Caco-2 (cell line): Measurements from ENCODE around the gene KRTAP2-4. TPM values are rescaled to one million over a fixed set of nuclear protein-coding genes. Genes with fewer than 3 reads are reported as not detected.
A peak's percentile ranks its signal among the peaks of the same experiment; 100 is the strongest.
"Not testable (repeated sequence)": the region's sequence is repeated elsewhere in the genome, so short reads cannot be mapped to it uniquely, and the experiment has no call there.

Experiments used
- BruUV-seq: library from RNA; stranded (reverse); fragments of 400-500 nt; replicated peaks from 2 replicates; lab custom pipeline; 2021; lab: Mats Ljungman, UMichigan
- CTCF ChIA-PET: fragments of 300-600 bp; sonication (Branson Sonifier 250); formaldehyde crosslinking; loops from one replicate; lab custom pipeline; 2022; ENCODE audit warnings: antibody characterized with exemption; lab: Charles Lee
- POLR2A ChIA-PET: fragments of 300-600 bp; sonication (Branson Sonifier 250); formaldehyde crosslinking; loops from one replicate; lab custom pipeline; 2022; ENCODE audit warnings: antibody characterized with exemption; lab: Charles Lee
- DNase-seq, 2 experiments: peaks; one replicate each; pipeline versions ENCODE4 v3.0.0 to v3.0.0-alpha.2; 2020 to 2022
- H3K27me3 ChIP-seq: replicated peaks from 2 replicates; pipeline ENCODE4 v1.6.0; 2011; ENCODE audit warnings: low read length; ENCODE audit not compliant: control insufficient read depth, insufficient read depth
- H3K36me3 ChIP-seq: 2 replicates; pipeline ENCODE4 v1.5.1; 2011; ENCODE audit warnings: low read length; ENCODE audit not compliant: control insufficient read depth, insufficient read depth
- H3K4me1 ChIP-seq: fragments of 250-450 bp; sonication (Bioruptor Pico); 2 replicates; pipeline ENCODE4 v1.5.1; 2020; ENCODE audit warnings: mild to moderate bottlenecking
- H3K4me3 ChIP-seq: 2 replicates; pipeline ENCODE4 v1.5.1; 2011; ENCODE audit warnings: low read depth, mild to moderate bottlenecking, control low read depth, low read length
- H3K9me3 ChIP-seq: fragments of 250-450 bp; sonication (Bioruptor Pico); 2 replicates; pipeline ENCODE4 v1.5.1; 2020; ENCODE audit warnings: mild to moderate bottlenecking, moderate library complexity
- H3K27ac Mint-ChIP-seq: one replicate; pipeline ENCODE4 v1.8.0; 2022; ENCODE audit warnings: mixed read lengths; ENCODE audit not compliant: unreplicated experiment
- H3K27me3 Mint-ChIP-seq: one replicate; pipeline ENCODE4 v1.8.0; 2022; ENCODE audit warnings: mixed read lengths; ENCODE audit not compliant: insufficient read depth, unreplicated experiment
- H3K36me3 Mint-ChIP-seq: one replicate; pipeline ENCODE4 v1.8.0; 2022; ENCODE audit warnings: mild to moderate bottlenecking, mixed read lengths; ENCODE audit not compliant: insufficient read depth, unreplicated experiment
- H3K4me1 Mint-ChIP-seq: one replicate; pipeline ENCODE4 v1.8.0; 2022; ENCODE audit warnings: low read depth, mixed read lengths; ENCODE audit not compliant: unreplicated experiment
- H3K4me3 Mint-ChIP-seq: one replicate; pipeline ENCODE4 v1.8.0; 2022; ENCODE audit warnings: mild to moderate bottlenecking, moderate library complexity, mixed read lengths; ENCODE audit not compliant: unreplicated experiment
- H3K9me3 Mint-ChIP-seq: one replicate; pipeline ENCODE4 v1.8.0; 2022; ENCODE audit warnings: mixed read lengths; ENCODE audit not compliant: unreplicated experiment
- intact Hi-C: fragments of 100-400 bp; cut with micrococcal nuclease; formaldehyde crosslinking; loops from one replicate; pipeline ENCODE4 v1.10.0; 2022; ENCODE audit not compliant: unreplicated experiment
- total RNA-seq: library from RNA; stranded (reverse); gene quantifications from 2 replicates; pipeline ENCODE4 v1.2.3, GENCODE V29; 2022
- TF ChIP-seq, protein P1 (sequence below), 2 experiments: fragments of 200-600 bp in 1 of 2; IDR thresholded peaks; 1 replicate in 1 of 2; 2 replicates in 1 of 2; pipeline versions ENCODE4 v1.5.1 to v1.8.0; 2011 to 2022; ENCODE audit warnings: antibody characterized with exemption in 1 of 2, control low read depth in 1 of 2, inconsistent platforms in 1 of 2, low read depth in 1 of 2, low read length in 1 of 2, mild to moderate bottlenecking in 1 of 2, moderate library complexity in 1 of 2; ENCODE audit not compliant: insufficient read depth in 1 of 2, severe bottlenecking in 1 of 2, unreplicated experiment in 1 of 2

The KRTAP2-4 gene
- total RNA-seq, 1 experiment from 2014 or later, result not detected

DNA sequence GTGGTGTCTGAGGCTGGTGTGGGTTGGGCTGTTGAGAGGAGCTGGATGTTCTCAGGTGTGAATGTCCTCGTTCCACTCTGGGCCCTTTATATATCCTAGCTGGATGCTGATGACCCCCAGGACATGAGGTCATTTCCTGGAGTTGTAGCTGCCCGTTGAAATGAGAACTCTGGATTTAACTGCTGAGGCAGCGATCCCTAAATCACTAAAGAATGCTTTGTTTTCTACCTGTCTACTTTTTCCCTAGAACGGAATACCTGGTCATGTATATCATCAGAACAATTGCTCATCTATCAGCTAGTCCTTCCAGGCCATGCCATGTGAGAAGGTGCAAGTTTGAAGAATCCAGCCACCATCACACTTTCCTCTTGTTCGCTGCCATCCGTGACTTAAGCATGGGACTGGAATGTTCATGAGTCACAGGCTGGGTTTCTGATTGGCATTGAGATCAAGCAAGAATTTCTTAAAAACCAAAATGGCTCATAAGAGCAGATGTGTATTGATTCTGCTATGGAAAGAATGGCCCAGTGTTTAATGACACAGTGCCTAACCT lies 5.6 kb downstream of the KRTAP2-4 start, which contains the start of gene KRTAP2-3:
Gene KRTAP2-3 (minus strand): TSS at position 63 of the 553 bp plus-strand sequence. CDS start 64 bp downstream, outside the sequence.
- peak within 1 kb of the TSS; percentile 76 for H3K27ac Mint-ChIP-seq
- CTCF ChIA-PET, result interaction anchor here (1.0 kb wide), 2 partner anchors 11 to 256 kb away, joined by 3 to 4 read pairs; no protein-coding TSS in a partner anchor

DNA sequence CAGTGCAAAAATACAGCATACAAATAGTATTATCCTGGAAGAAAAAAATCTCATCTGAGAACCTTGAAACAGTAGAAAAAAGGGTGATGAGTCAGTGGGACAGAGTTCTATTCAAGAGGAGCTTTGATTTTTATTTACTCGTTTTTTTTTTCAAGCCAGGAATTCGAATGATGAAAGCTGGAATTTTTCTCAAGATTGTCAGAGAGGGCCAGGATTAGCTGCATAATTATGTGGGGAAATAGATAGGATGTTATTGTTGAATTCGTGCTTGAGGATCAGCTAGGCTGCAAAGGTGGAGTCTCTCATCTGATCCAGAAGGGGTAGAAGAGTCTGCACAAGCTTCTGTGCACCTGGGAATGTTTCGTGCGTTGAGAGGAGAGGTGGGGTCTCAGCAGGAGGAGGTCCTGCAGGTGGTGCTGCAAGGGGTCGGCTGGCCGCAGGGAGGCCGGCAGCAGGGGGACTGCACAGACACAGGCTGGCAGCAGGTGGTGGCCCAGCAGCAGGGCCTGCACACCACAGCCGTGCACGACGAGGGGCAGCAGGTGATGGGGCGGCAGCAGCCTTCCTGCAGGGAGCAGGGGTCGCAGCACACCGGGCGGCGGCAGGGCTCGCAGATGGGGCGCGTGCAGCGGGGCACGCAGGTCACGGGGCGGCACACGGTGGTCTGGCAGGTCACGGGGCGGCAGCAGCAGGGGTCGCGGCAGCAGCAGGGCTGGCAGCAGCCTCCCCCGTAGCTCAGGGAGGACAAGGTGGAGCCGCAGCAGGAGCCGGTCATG lies 6.2 kb downstream of the KRTAP2-4 start:
- peak overlapping the region; percentile 68 for H3K4me3 Mint-ChIP-seq
- H3K9me3 Mint-ChIP-seq, result peaks cover 13% of the 10 kb centered on the region
- not testable (repeated sequence) for H3K9me3 ChIP-seq, H3K27me3 ChIP-seq, H3K27me3 Mint-ChIP-seq, H3K36me3 ChIP-seq
- intact Hi-C loops, result loop anchor here (1.0 to 10.0 kb wide), 5 partner anchors 50 to 265 kb away; partner anchors contain the start of gene KRTAP3-1
- peaks cover 46% of the 10 kb centered on the region for H3K4me1 Mint-ChIP-seq
- ChIA-PET CTCF (interaction anchor here (0.6 to 1.4 kb wide), 7 partner anchors 10 to 489 kb away, joined by 3 to 8 read pairs (median 3); no protein-coding TSS in a partner anchor), POLR2A (interaction anchor here (0.6 to 1.9 kb wide), 7 partner anchors 11 to 203 kb away, joined by 4 to 10 read pairs (median 5); partner anchors contain the start of genes KRTAP3-1 and KRTAP4-1)
- TSS peak; percentile 91 for BruUV-seq
- Histone ChIP-seq H3K4me3 (peak overlapping the region; percentile 22; the same call in 1 of the 2 replicates), H3K4me1 (peaks cover 49% of the 10 kb centered on the region)
- peak overlapping the region; percentile 76 for H3K27ac Mint-ChIP-seq
- DNase-seq, result peak; percentile 79 to 86
- peaks cover 13% of the 10 kb centered on the region for H3K36me3 Mint-ChIP-seq

More for the DNA sequence above, 5.6 kb downstream of the KRTAP2-4 start, which contains the start of gene KRTAP2-3:
- POLR2A ChIA-PET, result interaction anchor here (1.1 to 1.9 kb wide), 2 partner anchors 11 to 51 kb away, joined by 8 to 10 read pairs; partner anchors contain the start of gene KRTAP3-1
- peak in 1 of 2 experiments; percentile 24 for DNase-seq
- H3K4me3 ChIP-seq, result peak within 1 kb of the TSS; percentile 22; the same call in 1 of the 2 replicates
- peaks cover 13% of the 10 kb centered on the region for H3K36me3 Mint-ChIP-seq
- H3K4me1 ChIP-seq, result peaks cover 49% of the 10 kb centered on the region
- TF ChIP-seq, protein P1, sequence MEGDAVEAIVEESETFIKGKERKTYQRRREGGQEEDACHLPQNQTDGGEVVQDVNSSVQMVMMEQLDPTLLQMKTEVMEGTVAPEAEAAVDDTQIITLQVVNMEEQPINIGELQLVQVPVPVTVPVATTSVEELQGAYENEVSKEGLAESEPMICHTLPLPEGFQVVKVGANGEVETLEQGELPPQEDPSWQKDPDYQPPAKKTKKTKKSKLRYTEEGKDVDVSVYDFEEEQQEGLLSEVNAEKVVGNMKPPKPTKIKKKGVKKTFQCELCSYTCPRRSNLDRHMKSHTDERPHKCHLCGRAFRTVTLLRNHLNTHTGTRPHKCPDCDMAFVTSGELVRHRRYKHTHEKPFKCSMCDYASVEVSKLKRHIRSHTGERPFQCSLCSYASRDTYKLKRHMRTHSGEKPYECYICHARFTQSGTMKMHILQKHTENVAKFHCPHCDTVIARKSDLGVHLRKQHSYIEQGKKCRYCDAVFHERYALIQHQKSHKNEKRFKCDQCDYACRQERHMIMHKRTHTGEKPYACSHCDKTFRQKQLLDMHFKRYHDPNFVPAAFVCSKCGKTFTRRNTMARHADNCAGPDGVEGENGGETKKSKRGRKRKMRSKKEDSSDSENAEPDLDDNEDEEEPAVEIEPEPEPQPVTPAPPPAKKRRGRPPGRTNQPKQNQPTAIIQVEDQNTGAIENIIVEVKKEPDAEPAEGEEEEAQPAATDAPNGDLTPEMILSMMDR (IDR thresholded peaks at IDR 0.05; ENCODE audit: insufficient read depth in 1 of 2, low read depth in 1 of 2, low read length in 1 of 2, severe bottlenecking in 1 of 2, unreplicated experiment in 1 of 2), result no peak
- peaks cover 5% of the 10 kb centered on the region; the same call in 1 of the 2 replicates for H3K9me3 ChIP-seq
- peak within 1 kb of the TSS; percentile 68 for H3K4me3 Mint-ChIP-seq
- H3K9me3 Mint-ChIP-seq, result peaks cover 14% of the 10 kb centered on the region
- intact Hi-C loops, result loop anchor here (10.0 kb wide), 2 partner anchors 225 to 265 kb away; no protein-coding TSS in a partner anchor
- BruUV-seq, result no TSS peak
- H3K4me1 Mint-ChIP-seq, result peaks cover 45% of the 10 kb centered on the region
- no peaks in the 10 kb centered on the region for H3K27me3 ChIP-seq
- H3K36me3 ChIP-seq, result no peaks in the 10 kb centered on the region
- no peaks in the 10 kb centered on the region for H3K27me3 Mint-ChIP-seq

DNA sequence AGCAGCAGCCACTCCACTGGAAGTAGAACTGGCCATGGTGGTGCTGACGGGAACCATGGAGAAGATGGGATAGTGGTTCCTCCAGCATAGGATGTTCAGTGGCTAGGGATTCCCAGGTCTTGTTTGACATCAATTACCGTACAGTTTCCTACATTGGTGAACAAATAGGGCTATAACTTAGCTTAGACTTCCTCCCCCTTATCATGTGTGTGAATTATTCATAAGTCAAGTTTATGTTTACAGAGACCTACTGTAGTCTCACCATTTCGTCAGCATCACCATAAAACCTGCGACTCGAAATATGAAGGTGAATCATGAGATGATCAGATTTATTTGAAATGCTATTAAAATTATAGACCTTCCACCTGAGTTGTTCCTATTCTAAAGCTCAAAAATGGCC lies 6.9 kb downstream of the KRTAP2-4 start:
- no peak for DNase-seq
- Mint-ChIP-seq H3K36me3 (peaks cover 13% of the 10 kb centered on the region), H3K27me3 (no peaks in the 10 kb centered on the region), H3K4me3 (peak overlapping the region; percentile 68), H3K27ac (peak overlapping the region; percentile 76), H3K9me3 (peaks cover 9% of the 10 kb centered on the region), H3K4me1 (peaks cover 46% of the 10 kb centered on the region)
- Histone ChIP-seq H3K27me3 (no peaks in the 10 kb centered on the region), H3K36me3 (no peaks in the 10 kb centered on the region), H3K4me1 (peaks cover 53% of the 10 kb centered on the region), H3K9me3 (peaks cover 5% of the 10 kb centered on the region; the same call in 1 of the 2 replicates), H3K4me3 (no peak overlapping the region)
- TF ChIP-seq, protein P1 (IDR thresholded peaks at IDR 0.05; ENCODE audit: insufficient read depth in 1 of 2, low read depth in 1 of 2, low read length in 1 of 2, severe bottlenecking in 1 of 2, unreplicated experiment in 1 of 2), result no peak
- intact Hi-C loops, result loop anchor here (1.0 kb wide), 3 partner anchors 49 to 149 kb away; partner anchors contain the start of gene KRTAP3-1
- no TSS peak for BruUV-seq
- POLR2A ChIA-PET, result interaction anchor here (0.6 to 1.9 kb wide), 7 partner anchors 10 to 202 kb away, joined by 4 to 10 read pairs (median 5); partner anchors contain the start of genes KRTAP3-1 and KRTAP4-1
- CTCF ChIA-PET, result interaction anchor here (0.6 to 1.4 kb wide), 7 partner anchors 9 to 490 kb away, joined by 3 to 8 read pairs (median 3); no protein-coding TSS in a partner anchor
